ENCODE results near the gene CD6.

Gene CD6

DNA sequence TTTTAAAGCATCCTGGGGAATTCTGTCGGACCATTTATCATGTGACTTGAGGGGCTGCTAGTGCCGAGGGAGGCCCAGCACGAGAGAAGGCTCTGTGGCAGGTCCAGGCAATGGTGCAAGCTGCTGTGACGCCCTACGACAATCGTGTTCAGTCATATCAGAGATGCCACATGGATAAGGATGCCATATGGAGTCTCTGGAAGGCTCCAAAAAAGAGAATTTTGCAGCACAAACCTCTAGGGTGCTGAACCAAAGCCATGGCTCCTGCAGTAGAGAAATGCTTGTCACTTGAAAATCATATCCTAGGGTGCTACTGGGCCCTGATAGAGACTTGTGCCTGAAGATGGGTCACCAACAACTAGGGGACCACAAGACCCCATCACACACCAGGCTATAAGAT, 6.7 kb upstream of the CD6 start (continued):
- TF ChIP-seq, protein P1, sequence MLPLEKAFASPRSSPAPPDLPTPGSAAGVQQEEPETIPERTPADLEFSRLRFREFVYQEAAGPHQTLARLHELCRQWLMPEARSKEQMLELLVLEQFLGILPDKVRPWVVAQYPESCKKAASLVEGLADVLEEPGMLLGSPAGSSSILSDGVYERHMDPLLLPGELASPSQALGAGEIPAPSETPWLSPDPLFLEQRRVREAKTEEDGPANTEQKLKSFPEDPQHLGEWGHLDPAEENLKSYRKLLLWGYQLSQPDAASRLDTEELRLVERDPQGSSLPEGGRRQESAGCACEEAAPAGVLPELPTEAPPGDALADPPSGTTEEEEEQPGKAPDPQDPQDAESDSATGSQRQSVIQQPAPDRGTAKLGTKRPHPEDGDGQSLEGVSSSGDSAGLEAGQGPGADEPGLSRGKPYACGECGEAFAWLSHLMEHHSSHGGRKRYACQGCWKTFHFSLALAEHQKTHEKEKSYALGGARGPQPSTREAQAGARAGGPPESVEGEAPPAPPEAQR (tag by site-specific recombination; IDR thresholded peaks at IDR 0.05), result no peak
- TF ChIP-seq WT1 (tag by site-specific recombination; IDR thresholded peaks at IDR 0.05), result no peak
- no peak for TF ChIP-seq ZNF169 (tag by site-specific recombination; IDR thresholded peaks at IDR 0.05)
- no peak for TF ChIP-seq SP7 (tag by site-specific recombination; IDR thresholded peaks at IDR 0.05)

- H3K36me3 ChIP-seq (ENCODE audit: control insufficient read depth in 2 of 2, insufficient read depth in 1 of 2, low read length in 2 of 2), result no peaks in the 10 kb centered on the region
- H3K9me3 ChIP-seq (ENCODE audit: control insufficient read depth, insufficient read depth, low read depth, low read length), result no peaks in the 10 kb centered on the region
- no peak overlapping the region for H3K27ac ChIP-seq (ENCODE audit: extremely low read depth, low read depth, low read length)
- CTCF ChIA-PET, result interaction anchor here (0.6 to 2.0 kb wide), 7 partner anchors 27 to 1173 kb away, joined by 3 to 7 read pairs (median 5); partner anchors contain the start of gene TMEM109
- H3K4me1 ChIP-seq (ENCODE audit: control insufficient read depth, insufficient read depth, low read length), result no peaks in the 10 kb centered on the region
- POLR2A ChIA-PET, result no interaction called here
- no peak overlapping the region for H3K4me3 ChIP-seq (ENCODE audit: low read depth, low read length)
- TF ChIP-seq ZNF513 (tag by site-specific recombination; IDR thresholded peaks at IDR 0.05), result no peak
- no peak for TF ChIP-seq ZNF292 (tag by site-specific recombination; IDR thresholded peaks at IDR 0.05; ENCODE audit: borderline replicate concordance, low read depth)
- TF ChIP-seq ZSCAN5A (tag by site-specific recombination; IDR thresholded peaks at IDR 0.05), result no peak
- TF ChIP-seq SETDB1 (IDR thresholded peaks at IDR 0.05; ENCODE audit: insufficient read length, low read length), result no peak
- no peak for TF ChIP-seq PBX3 (CRISPR knock-in tag; IDR thresholded peaks at IDR 0.05)
- TF ChIP-seq, protein P2, sequence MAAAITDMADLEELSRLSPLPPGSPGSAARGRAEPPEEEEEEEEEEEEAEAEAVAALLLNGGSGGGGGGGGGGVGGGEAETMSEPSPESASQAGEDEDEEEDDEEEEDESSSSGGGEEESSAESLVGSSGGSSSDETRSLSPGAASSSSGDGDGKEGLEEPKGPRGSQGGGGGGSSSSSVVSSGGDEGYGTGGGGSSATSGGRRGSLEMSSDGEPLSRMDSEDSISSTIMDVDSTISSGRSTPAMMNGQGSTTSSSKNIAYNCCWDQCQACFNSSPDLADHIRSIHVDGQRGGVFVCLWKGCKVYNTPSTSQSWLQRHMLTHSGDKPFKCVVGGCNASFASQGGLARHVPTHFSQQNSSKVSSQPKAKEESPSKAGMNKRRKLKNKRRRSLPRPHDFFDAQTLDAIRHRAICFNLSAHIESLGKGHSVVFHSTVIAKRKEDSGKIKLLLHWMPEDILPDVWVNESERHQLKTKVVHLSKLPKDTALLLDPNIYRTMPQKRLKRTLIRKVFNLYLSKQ (tag by site-specific recombination; IDR thresholded peaks at IDR 0.05; ENCODE audit: borderline replicate concordance), result no peak
- no peak for TF ChIP-seq ZBTB44 (tag by site-specific recombination; IDR thresholded peaks at IDR 0.05)
Measured at GRCh38 chr11:60966890-60967289, 4.6 kb upstream of the CD6 start.

DNA sequence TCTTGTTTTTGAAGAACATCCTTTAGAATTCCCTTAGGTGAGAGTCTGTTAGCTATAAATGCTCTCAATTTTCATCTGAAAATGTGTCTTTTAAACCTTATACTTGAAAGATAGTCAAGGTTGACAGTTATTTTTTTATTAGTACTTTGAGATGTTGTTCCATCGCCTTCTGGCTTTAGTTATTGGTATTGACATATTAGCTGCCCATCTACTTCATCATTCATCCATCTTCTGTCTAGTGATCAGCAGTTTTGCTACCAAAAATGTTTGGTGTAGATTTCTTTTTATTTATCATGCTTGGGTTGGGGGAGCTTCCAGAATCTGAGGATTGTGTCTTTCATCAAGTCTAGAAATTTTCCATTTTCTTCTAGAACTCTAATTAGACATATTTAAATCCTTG, 3.3 kb upstream of the CD6 start:
- CTCF ChIA-PET, result interaction anchor here (0.6 kb wide), 1 partner anchor 28 kb away, joined by 3 read pairs; no protein-coding TSS in a partner anchor
- Histone ChIP-seq H3K36me3 (ENCODE audit: control insufficient read depth in 2 of 2, insufficient read depth in 1 of 2, low read length in 2 of 2) (no peaks in the 10 kb centered on the region), H3K27ac (ENCODE audit: extremely low read depth, low read depth, low read length) (no peak overlapping the region), H3K4me1 (ENCODE audit: control insufficient read depth, insufficient read depth, low read length) (no peaks in the 10 kb centered on the region), H3K9me3 (ENCODE audit: control insufficient read depth, insufficient read depth, low read depth, low read length) (no peaks in the 10 kb centered on the region), H3K4me3 (ENCODE audit: low read depth, low read length) (no peak overlapping the region)
- POLR2A ChIA-PET, result no interaction called here
- TF ChIP-seq SETDB1 (IDR thresholded peaks at IDR 0.05; ENCODE audit: insufficient read length, low read length) (peak; percentile 61), ZNF558 (tag by site-specific recombination; IDR thresholded peaks at IDR 0.05) (0 out of 2 replicates have a peak, but pooled peaks have one; percentile 56), ZNF677 (tag by site-specific recombination; IDR thresholded peaks at IDR 0.05) (no peak)

All from HEK293 (cell line).